ENCODE measurements around the gene TFE3.

Gene TFE3

DNA sequence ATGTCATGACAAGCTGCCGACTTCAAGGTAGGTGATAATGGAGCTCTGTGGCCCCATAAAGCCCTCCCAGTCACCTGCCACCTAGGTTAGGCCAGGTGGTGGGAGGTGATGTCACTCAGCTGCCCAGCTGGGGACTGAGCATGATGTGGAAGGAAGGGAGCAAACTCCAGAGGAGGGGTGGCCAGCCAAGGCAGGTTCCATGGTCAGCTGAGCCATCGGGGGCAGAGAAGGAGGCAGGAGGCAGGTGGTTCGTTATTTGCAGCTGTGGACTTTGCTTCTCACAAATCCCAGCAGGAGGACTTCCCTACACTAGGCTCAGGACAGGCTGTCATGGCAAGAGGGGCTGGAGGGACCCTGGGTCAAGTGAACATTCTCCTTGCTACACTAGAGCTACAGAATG, 17.8 kb upstream of the TFE3 start:
- no peak for DNase-seq

GRCh38 chrX:49059681-49060085, 16.5 kb upstream of the TFE3 start:
- DNase-seq: no peak

DNA sequence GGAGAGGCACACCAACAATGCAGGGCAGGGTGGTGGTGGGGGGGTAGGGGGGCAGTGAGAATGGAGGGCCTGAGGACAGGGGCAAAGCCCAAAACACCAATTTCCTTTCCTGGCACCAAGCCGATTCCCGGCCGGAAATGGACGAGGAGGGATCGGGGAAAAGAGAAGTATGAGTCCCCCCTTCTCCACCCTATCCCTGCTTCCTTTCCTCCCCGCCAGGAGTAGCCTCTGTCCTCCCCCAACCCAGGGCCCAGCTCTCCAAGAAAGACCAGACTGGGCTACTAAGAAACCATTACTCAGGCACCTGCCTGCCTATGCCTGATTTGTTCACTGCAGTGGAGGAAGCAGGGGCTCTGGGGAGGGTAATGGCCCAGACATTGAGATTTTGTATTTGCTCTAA, 16.0 kb upstream of the TFE3 start:
- no peak for DNase-seq

DNA sequence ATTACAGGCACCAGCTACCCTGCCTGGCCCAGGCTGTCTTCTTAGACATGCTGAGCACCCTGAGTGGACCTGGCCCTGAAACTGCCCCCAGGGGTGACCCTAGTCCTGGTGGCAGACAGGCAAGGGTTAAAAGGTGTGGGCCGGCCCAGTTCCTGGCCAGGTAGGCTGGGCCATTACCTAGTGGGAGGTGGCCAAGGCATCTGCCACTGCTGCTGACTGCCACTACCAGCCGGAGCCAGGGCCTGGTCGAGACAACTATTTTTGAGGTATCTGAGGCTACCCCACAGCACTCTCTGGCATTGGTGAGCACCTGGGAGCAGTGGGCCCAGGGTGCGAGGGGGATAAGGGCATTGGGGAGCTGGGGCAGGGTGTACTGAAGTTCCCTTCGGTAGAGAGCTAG, 15.6 kb upstream of the TFE3 start, which contains the start of gene CCDC120:
Gene CCDC120, plus strand, starts transcription at position 206 of the 400 bp plus-strand sequence. CDS start 3,043 bp downstream, outside the sequence.
- DNase-seq: no peak

DNA sequence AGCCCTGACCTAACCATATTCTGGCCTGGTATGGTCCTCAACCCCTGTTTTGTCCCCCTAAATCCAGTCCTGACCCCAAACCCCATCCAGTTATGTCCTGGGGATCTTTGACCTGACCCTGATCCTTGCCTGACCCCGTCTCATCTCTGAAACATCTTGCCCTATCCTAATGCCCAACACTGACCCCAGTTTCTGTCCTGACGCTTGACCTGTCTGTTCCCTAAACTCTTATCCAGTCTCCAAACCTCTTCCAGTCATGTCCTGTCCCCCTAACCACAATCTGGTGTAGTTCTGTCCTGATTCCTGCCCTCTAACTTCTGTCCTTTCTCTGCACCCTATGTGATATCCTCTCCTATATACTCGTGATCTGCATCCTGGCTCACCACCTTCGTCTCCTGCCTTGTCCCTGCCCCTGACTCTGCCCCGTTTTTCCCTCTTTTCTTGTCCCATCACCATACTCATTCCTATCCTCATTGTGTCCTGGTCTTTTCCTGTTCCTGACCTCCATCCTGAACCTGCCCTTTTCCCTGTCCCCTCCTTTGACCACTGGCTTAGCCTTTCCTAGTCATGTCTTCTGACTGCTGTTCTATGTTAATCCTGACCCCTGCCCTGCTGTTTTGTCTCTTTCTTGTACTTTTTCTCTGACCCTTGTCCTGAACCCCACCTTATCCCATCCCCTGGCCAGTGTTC, 11.1 kb upstream of the TFE3 start:
- no peak for DNase-seq

DNA sequence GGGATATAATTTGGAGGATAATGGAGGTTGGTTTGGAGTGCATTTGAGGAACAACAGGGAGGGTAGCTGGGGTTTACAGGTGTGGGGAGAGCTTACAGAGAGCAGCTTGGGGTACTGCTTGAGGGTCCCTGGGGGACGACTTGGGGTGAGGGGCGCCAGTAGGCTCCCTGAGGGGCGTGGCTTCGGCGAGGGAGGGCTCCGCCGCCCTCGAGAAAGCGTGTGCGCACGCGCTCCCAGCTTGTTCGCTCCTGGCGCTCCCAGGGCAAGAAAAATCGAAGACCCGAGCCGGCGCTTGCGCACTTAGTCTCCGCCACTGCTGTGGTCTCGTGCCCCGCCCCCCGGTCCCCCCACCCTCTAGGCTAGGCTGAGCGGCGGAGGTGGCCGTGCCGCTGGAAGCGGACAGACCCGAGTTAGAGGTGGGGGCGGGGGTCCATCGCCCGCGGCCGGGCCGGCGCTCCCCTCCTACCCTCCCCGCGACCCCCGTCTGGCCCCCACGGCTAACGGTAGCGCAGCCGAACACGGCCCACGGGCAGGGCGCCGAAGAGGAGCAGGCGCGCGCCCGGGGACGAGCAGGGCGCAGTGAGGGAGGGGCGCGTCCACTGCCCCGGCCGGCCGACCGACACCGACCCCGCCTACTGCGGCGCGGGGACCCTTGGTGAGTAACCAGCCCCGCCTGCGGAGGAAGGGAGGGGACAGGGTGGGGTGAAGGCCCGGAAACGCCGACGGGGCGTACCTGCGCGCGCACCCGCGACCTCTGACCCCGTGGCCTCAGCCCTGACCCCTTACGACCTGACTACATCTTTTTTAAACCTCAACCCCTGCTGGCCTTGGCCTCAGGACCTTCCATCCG, 10.3 kb upstream of the TFE3 start:
- DNase-seq: peak; percentile 37 to 58 (median 43)

GRCh38 chrX:49043987-49044281, 777 bp upstream of the TFE3 start:
- no peak for DNase-seq

- no peak for DNase-seq
Observed at GRCh38 chrX:49042581-49043219, 457 bp downstream of the TFE3 start.

DNA sequence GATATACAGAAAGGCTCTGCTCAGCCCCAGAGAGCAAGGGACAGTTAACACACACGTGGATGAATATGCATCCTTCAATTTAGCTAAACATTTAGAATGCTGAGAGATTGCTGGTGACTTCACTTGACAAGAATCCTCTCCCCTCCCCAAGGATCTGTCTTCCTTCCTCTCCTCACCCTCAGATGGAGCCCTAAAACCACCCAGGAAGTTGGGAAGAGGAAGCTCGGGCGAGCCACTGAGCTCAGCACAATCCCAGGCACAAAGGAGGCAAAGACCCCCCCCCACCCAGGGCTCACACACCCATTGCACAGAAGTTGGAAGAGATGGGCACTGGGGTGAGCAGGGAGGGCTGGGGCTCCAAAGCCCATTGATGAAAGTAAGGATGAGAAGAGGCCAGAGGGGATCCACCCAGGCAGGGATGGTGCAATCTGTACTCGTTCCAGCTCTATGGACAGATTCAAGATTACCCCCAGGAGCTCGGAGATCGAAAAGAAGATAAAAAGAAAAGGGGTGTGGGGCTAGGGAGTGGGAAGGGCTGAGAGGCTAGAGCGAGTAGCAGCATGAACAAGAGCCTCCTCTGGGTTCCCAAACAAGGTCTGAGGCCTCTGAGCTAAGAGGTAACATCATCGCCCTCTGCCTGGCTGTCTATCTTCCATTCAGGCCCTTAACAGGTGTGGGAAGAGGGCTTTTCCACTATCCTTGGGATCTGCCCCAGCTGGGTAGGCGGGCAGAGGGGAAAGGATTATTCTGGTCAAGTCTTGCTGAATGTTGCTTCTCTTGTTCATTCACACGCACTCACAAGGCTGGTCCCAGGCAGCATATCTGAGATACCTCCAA, 1.2 kb downstream of the TFE3 start:
- DNase-seq: peak; percentile 31 to 47 (median 38)

GRCh38 chrX:49040376-49040955, 2.7 kb downstream of the TFE3 start:
- DNase-seq: no peak

DNA sequence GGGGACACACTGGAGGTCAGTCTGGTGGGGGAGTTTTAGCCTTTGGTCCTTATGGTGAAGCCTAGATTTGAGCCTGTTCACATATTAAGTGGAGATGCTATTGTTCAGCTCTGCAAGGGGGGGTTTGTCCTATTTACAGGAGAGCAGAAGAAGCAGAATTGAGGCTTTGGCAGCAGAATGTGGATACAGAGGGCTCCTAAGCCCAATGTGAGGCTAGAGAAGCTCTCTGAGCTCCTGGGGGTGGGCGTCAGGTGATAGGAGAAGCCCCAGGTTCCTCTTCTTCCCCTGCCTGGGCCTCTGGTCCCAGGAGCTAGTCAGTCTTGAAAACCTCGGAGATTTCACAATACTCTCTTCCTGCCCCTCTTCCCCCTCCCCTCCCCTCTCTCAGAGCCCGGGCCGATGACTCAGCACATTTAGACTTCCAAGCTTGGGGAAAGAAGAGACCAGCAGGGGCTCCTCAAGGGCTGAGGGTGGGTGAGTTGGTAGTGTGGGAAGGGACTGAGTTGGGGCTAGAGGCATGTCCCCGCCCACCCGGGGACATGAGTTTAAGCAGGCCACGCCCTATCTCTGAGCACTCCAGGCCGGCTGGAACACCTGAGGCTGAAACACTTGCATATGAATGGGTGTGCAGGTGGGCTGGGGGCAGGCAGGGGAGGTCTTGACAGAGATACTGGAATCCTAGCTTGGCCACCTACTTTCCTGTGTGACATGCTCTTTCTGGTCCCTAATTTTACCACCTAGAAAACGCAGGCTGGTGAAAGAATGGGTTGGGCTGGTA, 3.4 kb downstream of the TFE3 start:
- peak; percentile 78 to 82 (median 79) for DNase-seq

- peak; percentile 21 to 24 (median 23) for DNase-seq
Observed at GRCh38 chrX:49037883-49038475, 5.2 kb downstream of the TFE3 start.

DNA sequence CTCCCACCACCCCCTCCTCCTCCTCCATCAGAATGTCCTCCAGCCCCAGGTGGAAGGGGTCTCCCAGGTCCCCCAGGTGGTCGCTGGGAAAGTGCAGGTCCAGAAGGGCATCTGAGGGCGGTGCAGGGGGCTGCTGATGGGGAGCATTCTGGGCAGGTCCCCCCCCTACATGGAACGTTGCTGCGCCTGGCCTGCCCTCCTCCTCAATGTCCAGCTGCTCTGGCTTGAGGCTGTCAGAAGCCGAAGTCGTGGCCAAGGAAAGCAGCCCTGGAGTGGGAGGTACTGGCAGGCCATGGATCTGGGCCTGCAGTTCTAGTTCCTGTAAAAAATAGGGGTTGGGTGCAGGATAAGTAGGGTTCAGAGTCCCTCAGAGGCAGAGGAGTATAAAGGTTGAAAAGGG, 12.9 kb downstream of the TFE3 start:
- no peak for DNase-seq

GRCh38 chrX:49029876-49030275, 13.3 kb downstream of the TFE3 start:
- no peak for DNase-seq

GRCh38 chrX:49019599-49020249, 23.4 kb downstream of the TFE3 start:
- no peak for DNase-seq

GRCh38 chrX:49019050-49019449, 24.1 kb downstream of the TFE3 start:
- DNase-seq: no peak

- DNase-seq: no peak
Observed at GRCh38 chrX:49003696-49004095, 39.5 kb downstream of the TFE3 start.

GRCh38 chrX:49002091-49002935, 40.8 kb downstream of the TFE3 start, which contains the start of gene GRIPAP1:
TSS of gene GRIPAP1 (minus strand) at chrX:49002264. CDS start at chrX:49002229, 35 bp downstream.
- DNase-seq: peak; percentile 89 to 92 (median 92)

GRCh38 chrX:49001521-49002090, 41.6 kb downstream of the TFE3 start:
- peak; percentile 77 to 88 (median 87) for DNase-seq
